DOHH2 (cell line): Measurements from ENCODE around the gene ATG12.

Experiments used
- H3F3A ChIP-seq: fragments of 200-600 bp; sonication (generic), shearing (Covaris generic); 2 replicates; pipeline ENCODE4 v1.6.0; 2016; ENCODE audit warnings: antibody characterized with exemption, mild to moderate bottlenecking; ENCODE audit not compliant: control insufficient read depth, insufficient read depth
- H3K27ac ChIP-seq: fragments of 200-600 bp; sonication (generic); 2 replicates; pipeline ENCODE4 v1.5.1; 2014; ENCODE audit warnings: low read depth, mild to moderate bottlenecking, low read length, moderate library complexity
- H3K27me3 ChIP-seq: fragments of 200-600 bp; sonication (generic); 2 replicates; pipeline ENCODE4 v1.6.1; 2014; ENCODE audit warnings: mild to moderate bottlenecking, low read length, mixed read lengths; ENCODE audit not compliant: control insufficient read depth
- H3K36me3 ChIP-seq: fragments of 200-600 bp; sonication (generic); 2 replicates; pipeline ENCODE4 v1.6.1; 2014; ENCODE audit warnings: mild to moderate bottlenecking, low read length, moderate library complexity, mixed read lengths; ENCODE audit not compliant: control insufficient read depth
- H3K4me1 ChIP-seq: fragments of 200-600 bp; sonication (generic); 2 replicates; pipeline ENCODE4 v1.6.1; 2014; ENCODE audit warnings: mild to moderate bottlenecking, low read length, mixed read lengths; ENCODE audit not compliant: control insufficient read depth
- H3K4me2 ChIP-seq: fragments of 200-600 bp; sonication (generic); 2 replicates; pipeline ENCODE4 v1.6.0; 2014; ENCODE audit warnings: mild to moderate bottlenecking, low read length, moderate library complexity
- H3K4me3 ChIP-seq: fragments of 200-600 bp; sonication (generic); 2 replicates; pipeline ENCODE4 v1.5.1; 2014; ENCODE audit warnings: mild to moderate bottlenecking, low read length, mixed read lengths
- H3K79me2 ChIP-seq: fragments of 200-600 bp; sonication (generic); 2 replicates; pipeline ENCODE4 v1.6.1; 2014; ENCODE audit warnings: mild to moderate bottlenecking, low read length, mixed read lengths; ENCODE audit not compliant: control insufficient read depth
- H3K9me2 ChIP-seq: fragments of 200-600 bp; sonication (generic); replicated peaks from 2 replicates; pipeline ENCODE4 v1.6.1; 2014; ENCODE audit warnings: mild to moderate bottlenecking, low read length, mixed read lengths; ENCODE audit not compliant: control insufficient read depth
- H3K9me3 ChIP-seq: fragments of 200-600 bp; sonication (generic); 2 replicates; pipeline ENCODE4 v1.6.1; 2014; ENCODE audit warnings: antibody characterized with exemption, low read length, mixed read lengths; ENCODE audit not compliant: control insufficient read depth, insufficient read depth
- H4K20me1 ChIP-seq: fragments of 200-600 bp; sonication (generic); 2 replicates; pipeline ENCODE4 v1.6.0; 2014; ENCODE audit warnings: low read depth, mild to moderate bottlenecking, antibody characterized with exemption, low read length, moderate library complexity; ENCODE audit not compliant: control insufficient read depth, insufficient read depth
- CTCF ChIP-seq: fragments of 200-600 bp; sonication (generic); IDR thresholded peaks from one replicate; pipeline ENCODE4 v1.5.1; 2014; ENCODE audit warnings: antibody characterized with exemption, mild to moderate bottlenecking, low read depth, low read length; ENCODE audit not compliant: poor library complexity, severe bottlenecking
- EZH2phosphoT487 ChIP-seq: fragments of 200-600 bp; sonication (generic); IDR thresholded peaks from 2 replicates; pipeline ENCODE4 v1.6.1; 2017; ENCODE audit warnings: borderline replicate concordance, mild to moderate bottlenecking, antibody characterized with exemption, low read length, moderate library complexity, mixed read lengths

Gene ATG12

GRCh38 chr5:115812372-115812771 is 29.0 kb downstream of the ATG12 start:
- Histone ChIP-seq H3K79me2 (no peaks in the 10 kb centered on the region), H3K27me3 (no peaks in the 10 kb centered on the region), H3K4me1 (no peaks in the 10 kb centered on the region; the same call in none of the 2 replicates), H3K36me3 (no peaks in the 10 kb centered on the region), H3K4me3 (no peak overlapping the region), H3K9me3 (peaks cover 13% of the 10 kb centered on the region; the same call in 1 of the 2 replicates), H3F3A (no peaks in the 10 kb centered on the region), H3K4me2 (no peak overlapping the region), H3K27ac (no peak overlapping the region), H3K9me2 (no peaks in the 10 kb centered on the region), H4K20me1 (no peaks in the 10 kb centered on the region)
- TF ChIP-seq EZH2phosphoT487 (no peak), CTCF (no peak)

- TF ChIP-seq EZH2phosphoT487 (no peak), CTCF (no peak)
Measured at GRCh38 chr5:115811406-115811805, 30.0 kb downstream of the ATG12 start.

GRCh38 chr5:115810761-115811160 is 30.6 kb downstream of the ATG12 start:
- Histone ChIP-seq H3K9me2 (no peaks in the 10 kb centered on the region), H4K20me1 (no peaks in the 10 kb centered on the region), H3K4me2 (no peak overlapping the region), H3F3A (no peaks in the 10 kb centered on the region), H3K27me3 (no peaks in the 10 kb centered on the region), H3K4me1 (peaks cover 3% of the 10 kb centered on the region), H3K79me2 (no peaks in the 10 kb centered on the region), H3K36me3 (no peaks in the 10 kb centered on the region), H3K4me3 (no peak overlapping the region), H3K9me3 (peaks cover 2% of the 10 kb centered on the region; the same call in 1 of the 2 replicates), H3K27ac (no peak overlapping the region)
- TF ChIP-seq EZH2phosphoT487 (no peak), CTCF (no peak)

More at GRCh38 chr5:115811406-115811805, 30.0 kb downstream of the ATG12 start:
- no peaks in the 10 kb centered on the region for H3K79me2 ChIP-seq
- H3K9me2 ChIP-seq: no peaks in the 10 kb centered on the region
- no peak overlapping the region for H3K4me2 ChIP-seq
- peaks cover 9% of the 10 kb centered on the region; the same call in 1 of the 2 replicates for H3K9me3 ChIP-seq
- H4K20me1 ChIP-seq: no peaks in the 10 kb centered on the region
- no peak overlapping the region for H3K27ac ChIP-seq
- H3K4me1 ChIP-seq: peaks cover 3% of the 10 kb centered on the region
- H3F3A ChIP-seq: no peaks in the 10 kb centered on the region
- H3K36me3 ChIP-seq: no peaks in the 10 kb centered on the region
- no peaks in the 10 kb centered on the region for H3K27me3 ChIP-seq
- H3K4me3 ChIP-seq: no peak overlapping the region
